Transverse colon (tissue), 3 donors: ENCODE data around the gene KLRF1.

ENCODE experiments used
- CTCF ChIP-seq, 5 experiments: fragments of 200-600 bp in 3 of 5; fragments of 450-650 bp in 2 of 5; sonication (generic) in 3 of 5; IDR thresholded peaks; 1 replicate in 2 of 5; 2 replicates in 3 of 5; pipeline ENCODE4 v1.5.1; 2016 to 2017; ENCODE audit warnings: antibody characterized with exemption in 5 of 5, inconsistent platforms in 3 of 5, mild to moderate bottlenecking in 2 of 5, moderate library complexity in 1 of 5
- POLR2A ChIP-seq: fragments of 450-650 bp; IDR thresholded peaks from one replicate; pipeline ENCODE4 v1.6.1; 2016; ENCODE audit warnings: antibody characterized with exemption, mild to moderate bottlenecking, moderate library complexity

GRCh38 chr12:9869307-9870161 is 42.3 kb downstream of the KLRF1 start, which contains the start of gene CLEC2B:
- TF ChIP-seq CTCF (IDR thresholded peaks at IDR 0.05), result no peak
- TF ChIP-seq POLR2A, result peak; percentile 66
